ENCODE measurements around the gene MRPL43.

- TF ChIP-seq CSRNP3 (CRISPR knock-in tag; IDR thresholded peaks at IDR 0.05) = no peak
- no peak for TF ChIP-seq ZNF8 (CRISPR knock-in tag; IDR thresholded peaks at IDR 0.05)
- TF ChIP-seq ARNTL (CRISPR knock-in tag; IDR thresholded peaks at IDR 0.05; ENCODE audit: borderline replicate concordance, low read depth) = no peak
- no peak for TF ChIP-seq ZC3H10 (CRISPR knock-in tag; IDR thresholded peaks at IDR 0.05)
- TF ChIP-seq PATZ1 (CRISPR knock-in tag; IDR thresholded peaks at IDR 0.05; ENCODE audit: borderline replicate concordance) = no peak
- no peak for TF ChIP-seq PPARA (CRISPR knock-in tag; IDR thresholded peaks at IDR 0.05; ENCODE audit: borderline replicate concordance)
- no peak for TF ChIP-seq ZNF70 (CRISPR knock-in tag; IDR thresholded peaks at IDR 0.05)
- TF ChIP-seq TCF4 (CRISPR knock-in tag; IDR thresholded peaks at IDR 0.05; ENCODE audit: borderline replicate concordance) = no peak
- no peak for TF ChIP-seq POU6F1 (CRISPR knock-in tag; IDR thresholded peaks at IDR 0.05; ENCODE audit: borderline replicate concordance, low read depth)
- TF ChIP-seq SNAI2 (CRISPR knock-in tag; IDR thresholded peaks at IDR 0.05) = no peak
Measured at GRCh38 chr10:101019440-101019703, 32.1 kb upstream of the MRPL43 start.
